ENCODE results near the gene GKN2. TPM values are rescaled to one million over a fixed set of nuclear protein-coding genes. Genes with fewer than 3 reads are reported as not detected.

The GKN2 gene
- total and polyA plus RNA-seq, 7 donors: 1.2 to 14.4 TPM; not detected in 5

DNA sequence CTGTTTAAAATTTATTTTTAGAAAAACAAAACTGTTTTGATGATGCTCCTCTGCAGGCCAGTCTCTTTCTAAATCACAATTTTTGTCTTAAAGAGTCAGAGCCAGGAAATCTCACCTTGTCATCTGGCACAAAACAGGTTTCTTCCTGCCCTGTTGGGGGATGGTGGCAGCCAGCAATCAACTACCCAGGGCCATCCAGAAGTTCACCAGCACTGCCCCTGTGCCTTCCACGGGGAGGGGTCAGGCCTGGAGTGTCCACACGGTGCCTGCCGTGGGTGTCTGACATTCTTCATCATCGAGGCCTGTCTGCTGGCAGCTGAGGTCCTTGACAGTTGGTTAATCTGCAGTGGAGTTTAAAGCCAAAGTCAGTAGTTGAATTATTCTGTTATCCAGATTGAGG is 41.4 kb downstream of the GKN2 start:
- intact Hi-C loops (cut with DNase I): loop anchor here (5.0 kb wide), 1 partner anchor 159 kb away; no protein-coding TSS in a partner anchor
- 79 to 80% methylated on average over 4 of the region's 4 CpGs for WGBS, 2 donors
- no peak overlapping the region for H3K4me3 ChIP-seq
- H3K27ac ChIP-seq: no peak overlapping the region
- TF ChIP-seq POLR2AphosphoS5 (IDR thresholded peaks at IDR 0.05) (no peak), POLR2A (IDR thresholded peaks at IDR 0.05) (no peak), EP300 (IDR thresholded peaks at IDR 0.05) (no peak)
- TF ChIP-seq, protein P1, sequence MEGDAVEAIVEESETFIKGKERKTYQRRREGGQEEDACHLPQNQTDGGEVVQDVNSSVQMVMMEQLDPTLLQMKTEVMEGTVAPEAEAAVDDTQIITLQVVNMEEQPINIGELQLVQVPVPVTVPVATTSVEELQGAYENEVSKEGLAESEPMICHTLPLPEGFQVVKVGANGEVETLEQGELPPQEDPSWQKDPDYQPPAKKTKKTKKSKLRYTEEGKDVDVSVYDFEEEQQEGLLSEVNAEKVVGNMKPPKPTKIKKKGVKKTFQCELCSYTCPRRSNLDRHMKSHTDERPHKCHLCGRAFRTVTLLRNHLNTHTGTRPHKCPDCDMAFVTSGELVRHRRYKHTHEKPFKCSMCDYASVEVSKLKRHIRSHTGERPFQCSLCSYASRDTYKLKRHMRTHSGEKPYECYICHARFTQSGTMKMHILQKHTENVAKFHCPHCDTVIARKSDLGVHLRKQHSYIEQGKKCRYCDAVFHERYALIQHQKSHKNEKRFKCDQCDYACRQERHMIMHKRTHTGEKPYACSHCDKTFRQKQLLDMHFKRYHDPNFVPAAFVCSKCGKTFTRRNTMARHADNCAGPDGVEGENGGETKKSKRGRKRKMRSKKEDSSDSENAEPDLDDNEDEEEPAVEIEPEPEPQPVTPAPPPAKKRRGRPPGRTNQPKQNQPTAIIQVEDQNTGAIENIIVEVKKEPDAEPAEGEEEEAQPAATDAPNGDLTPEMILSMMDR (IDR thresholded peaks at IDR 0.05): no peak
- peaks cover 0 to 24% (median 11%) of the 10 kb centered on the region in 4 donors for H3K4me1 ChIP-seq
- H3K36me3 ChIP-seq: no peaks in the 10 kb centered on the region
- no peak for DNase-seq
- no peaks in the 10 kb centered on the region for H3K9me3 ChIP-seq
- H3K27me3 ChIP-seq: no peaks in the 10 kb centered on the region

DNA sequence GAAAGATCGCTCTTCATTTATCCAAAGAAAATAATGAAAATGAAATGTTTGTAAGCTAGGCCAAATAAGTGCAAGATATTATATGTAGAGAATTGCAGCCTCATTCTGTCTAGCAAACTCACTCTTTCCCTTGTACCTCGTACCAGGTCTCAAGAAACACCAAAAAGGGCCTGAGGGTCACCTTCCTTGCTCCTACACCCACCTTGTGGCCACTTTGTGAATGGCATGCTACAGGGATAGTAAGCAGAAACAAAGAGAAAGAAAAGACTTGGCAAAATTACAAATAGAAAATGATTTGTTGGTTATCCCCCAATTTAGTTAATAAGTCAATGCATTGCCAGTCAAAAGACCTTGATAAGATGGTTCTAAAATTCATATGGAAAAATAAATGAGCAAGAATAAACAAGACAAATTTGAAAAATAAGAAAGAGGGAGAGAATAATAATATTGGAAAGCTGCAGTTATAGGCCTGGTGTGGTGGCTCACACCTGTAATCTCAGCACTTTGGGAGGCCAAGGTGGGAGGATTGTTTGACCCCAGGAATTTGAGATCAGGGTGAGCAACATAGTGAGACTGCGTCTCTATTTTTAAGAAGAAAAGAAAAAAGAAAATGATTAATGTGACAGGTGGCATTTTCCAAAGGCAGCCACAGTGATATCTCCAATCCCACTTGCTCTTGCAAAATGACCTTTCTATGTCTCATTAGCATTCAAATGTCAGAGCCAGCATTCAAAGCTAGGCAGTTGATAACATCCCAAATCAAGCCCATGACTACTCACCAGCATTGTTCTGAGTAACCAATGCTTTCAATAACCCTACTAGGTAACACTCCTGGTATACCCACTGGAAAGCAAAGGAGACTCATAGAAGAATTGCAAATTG is 42.7 kb downstream of the GKN2 start:
- intact Hi-C loops (cut with DNase I): loop anchor here (5.0 kb wide), 2 partner anchors 158 to 448 kb away; no protein-coding TSS in a partner anchor
- Histone ChIP-seq H3K4me3 (no peak overlapping the region), H3K9me3 (no peaks in the 10 kb centered on the region), H3K36me3 (no peaks in the 10 kb centered on the region), H3K4me1 (peaks cover 0 to 19% (median 11%) of the 10 kb centered on the region in 4 donors), H3K27ac (no peak overlapping the region), H3K27me3 (no peaks in the 10 kb centered on the region)
- WGBS, 2 donors: 67 to 68% methylated on average over 3 of the region's 3 CpGs
- peak; percentile 81 for DNase-seq
- no peak for TF ChIP-seq POLR2AphosphoS5 (IDR thresholded peaks at IDR 0.05)
- no peak for TF ChIP-seq POLR2A (IDR thresholded peaks at IDR 0.05)
- TF ChIP-seq, protein P1 (IDR thresholded peaks at IDR 0.05): peak; percentile 66 to 86 (median 84)

DNA sequence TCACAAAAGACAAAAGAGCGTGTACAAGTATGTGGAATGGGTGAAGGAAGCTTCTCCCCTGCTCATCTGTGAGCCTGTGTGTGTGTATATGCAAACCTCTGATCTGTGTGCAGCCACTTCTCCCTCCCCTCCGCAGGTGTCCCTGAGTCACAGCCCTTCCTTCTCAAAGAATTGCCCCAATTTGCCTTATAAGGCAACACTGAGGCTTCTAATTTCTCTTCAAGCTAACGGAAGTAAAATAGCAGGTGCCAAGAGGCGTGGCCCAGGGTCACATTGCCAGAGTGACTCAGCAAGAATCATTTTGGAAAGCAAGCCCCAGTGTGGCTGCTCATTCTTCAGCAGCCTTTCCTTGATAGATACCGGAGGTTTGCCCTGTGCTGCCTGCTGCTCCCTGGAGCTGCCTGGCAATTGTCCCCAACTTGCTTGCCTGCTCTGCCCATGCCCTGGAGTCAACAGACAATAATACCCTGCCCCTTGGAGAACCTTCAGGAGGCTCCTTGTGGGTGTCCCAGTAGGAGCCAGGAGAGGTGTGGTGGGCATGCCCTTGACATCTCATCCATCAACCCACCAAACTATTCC is 44.2 kb downstream of the GKN2 start:
- peak in 1 of 4 donors; percentile 62 for TF ChIP-seq POLR2AphosphoS5 (IDR thresholded peaks at IDR 0.05)
- no peak for TF ChIP-seq POLR2A (IDR thresholded peaks at IDR 0.05)
- TF ChIP-seq EP300 (IDR thresholded peaks at IDR 0.05): peak in 1 of 4 donors; percentile 25
- intact Hi-C loops (cut with DNase I): loop anchor here (5.0 kb wide), 1 partner anchor 446 kb away; no protein-coding TSS in a partner anchor
- Histone ChIP-seq H3K36me3 (no peaks in the 10 kb centered on the region), H3K4me3 (no peak overlapping the region), H3K27ac (peak overlapping the region in 2 of 4 donors; percentile 10 to 20), H3K4me1 (peaks cover 0 to 19% (median 11%) of the 10 kb centered on the region in 4 donors), H3K27me3 (no peaks in the 10 kb centered on the region), H3K9me3 (no peaks in the 10 kb centered on the region)
- DNase-seq: peak; percentile 81
- 10 to 18% methylated on average over 5 of the region's 5 CpGs for WGBS, 2 donors

DNA sequence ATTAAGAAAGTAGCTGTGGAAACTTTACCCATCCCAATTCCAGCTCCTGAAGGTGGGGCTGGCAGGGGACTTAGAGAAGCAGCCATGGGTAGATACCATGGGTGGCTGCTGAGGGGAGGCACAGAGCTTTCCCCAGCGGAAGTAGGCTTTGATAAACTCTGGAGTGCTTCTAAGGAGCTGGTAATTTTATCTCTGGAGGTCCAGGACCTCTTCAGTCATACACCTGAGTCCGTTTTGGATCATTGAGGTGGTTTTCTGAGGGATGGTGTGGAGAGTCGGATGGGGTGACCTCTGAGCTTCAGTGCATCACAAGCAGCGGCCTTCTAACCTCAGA is 44.8 kb downstream of the GKN2 start:
- Histone ChIP-seq H3K9me3 (no peaks in the 10 kb centered on the region), H3K4me1 (peaks cover 0 to 19% (median 11%) of the 10 kb centered on the region in 4 donors), H3K4me3 (no peak overlapping the region), H3K27me3 (no peaks in the 10 kb centered on the region), H3K36me3 (no peaks in the 10 kb centered on the region), H3K27ac (peak overlapping the region in 1 of 4 donors; percentile 10)
- no peak for DNase-seq
- TF ChIP-seq POLR2A (IDR thresholded peaks at IDR 0.05) (no peak), POLR2AphosphoS5 (IDR thresholded peaks at IDR 0.05) (no peak), EP300 (IDR thresholded peaks at IDR 0.05) (no peak)
- TF ChIP-seq, protein P1 (IDR thresholded peaks at IDR 0.05): no peak
- 56 to 82% methylated on average over 4 of the region's 4 CpGs for WGBS, 2 donors
- intact Hi-C loops (cut with DNase I): loop anchor here (5.0 kb wide), 1 partner anchor 446 kb away; no protein-coding TSS in a partner anchor
